GM13977 (cell line): ENCODE data around the gene CNOT10.

ENCODE experiments used
- DNase-seq: peaks from one replicate; pipeline ENCODE4 v3.0.0; 2012; ENCODE audit warnings: low spot score
- CTCF ChIP-seq: IDR thresholded peaks from 2 replicates; pipeline ENCODE4 v1.5.1; 2012; ENCODE audit warnings: mild to moderate bottlenecking, control low read depth; ENCODE audit not compliant: insufficient read depth; ENCODE audit errors: extremely low read depth, missing control alignments
- in situ Hi-C: fragments of 300-500 bp; cut with MboI; formaldehyde crosslinking; loops from one replicate; pipeline ENCODE4 v1.12.0; 2022; ENCODE audit warnings: low sequenced_read_pairs, low pct_unique_long_range_greater_than_20kb, mixed read lengths, inconsistent platforms; ENCODE audit not compliant: unreplicated experiment

Gene CNOT10

GRCh38 chr3:32684800-32685542 lies at the start of gene CNOT10:
Gene CNOT10, plus strand, starts transcription at chr3:32685188. Its CDS starts 273 bp downstream, at chr3:32685461.
- in situ Hi-C loops: no loop called here

GRCh38 chr3:32640939-32641338 lies 44.0 kb upstream of the CNOT10 start:
- in situ Hi-C loops: no loop called here
- no peak for TF ChIP-seq CTCF
- no peak for DNase-seq

More at GRCh38 chr3:32684800-32685542, at the start of gene CNOT10:
- DNase-seq: peak; percentile 94
- TF ChIP-seq CTCF: peak; percentile 1

GRCh38 chr3:32641356-32641755 lies 43.6 kb upstream of the CNOT10 start:
- in situ Hi-C loops: no loop called here
- DNase-seq: no peak
- no peak for TF ChIP-seq CTCF

GRCh38 chr3:32643354-32643753 lies 41.6 kb upstream of the CNOT10 start:
- in situ Hi-C loops: no loop called here
- DNase-seq: no peak
- no peak for TF ChIP-seq CTCF

- in situ Hi-C loops: no loop called here
- no peak for TF ChIP-seq CTCF
- DNase-seq: no peak
Measured at GRCh38 chr3:32643816-32644215, 41.2 kb upstream of the CNOT10 start.

- TF ChIP-seq CTCF: no peak
- no peak for DNase-seq
- in situ Hi-C loops: no loop called here
Measured at GRCh38 chr3:32644380-32644779, 40.6 kb upstream of the CNOT10 start.
